IPS-18c (cell line): Measurements from ENCODE around the gene RDH14.

Experiments used
- H3K4me3 ChIP-seq: 2 replicates; pipeline ENCODE4 v1.7.0; 2013; ENCODE audit warnings: low read depth, mild to moderate bottlenecking, low read length, moderate library complexity; ENCODE audit not compliant: insufficient read depth
- H3K9me3 ChIP-seq: one replicate; pipeline ENCODE4 v1.6.1; 2013; ENCODE audit warnings: mild to moderate bottlenecking, low read length, moderate library complexity; ENCODE audit not compliant: control insufficient read depth, insufficient read depth

RDH14 gene

DNA sequence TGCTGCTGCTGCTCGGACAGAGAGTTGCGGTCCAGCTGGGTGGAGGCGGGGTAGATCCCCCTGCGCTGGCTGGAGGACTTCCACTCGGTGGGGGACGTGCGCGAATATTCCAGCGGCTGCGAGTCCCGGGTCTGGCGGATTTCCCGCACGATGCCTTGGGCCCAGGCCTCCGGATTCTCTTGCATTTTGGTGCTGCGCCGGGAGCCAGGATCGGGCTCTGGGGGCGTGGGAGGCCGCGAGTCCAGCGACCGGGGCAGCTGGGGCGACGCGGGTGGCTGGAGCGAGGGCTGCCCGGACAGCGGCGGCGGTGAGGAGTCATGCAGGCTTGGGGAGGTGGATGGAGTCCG is 24.1 kb upstream of the RDH14 start:
- Histone ChIP-seq H3K9me3 (no peaks in the 10 kb centered on the region), H3K4me3 (no peak overlapping the region)

- no peak overlapping the region for H3K4me3 ChIP-seq
- H3K9me3 ChIP-seq: no peaks in the 10 kb centered on the region
Observed at GRCh38 chr2:18583905-18584607, 23.6 kb upstream of the RDH14 start.

GRCh38 chr2:18580606-18581005 is 20.2 kb upstream of the RDH14 start:
- Histone ChIP-seq H3K4me3 (no peak overlapping the region), H3K9me3 (no peaks in the 10 kb centered on the region)

DNA sequence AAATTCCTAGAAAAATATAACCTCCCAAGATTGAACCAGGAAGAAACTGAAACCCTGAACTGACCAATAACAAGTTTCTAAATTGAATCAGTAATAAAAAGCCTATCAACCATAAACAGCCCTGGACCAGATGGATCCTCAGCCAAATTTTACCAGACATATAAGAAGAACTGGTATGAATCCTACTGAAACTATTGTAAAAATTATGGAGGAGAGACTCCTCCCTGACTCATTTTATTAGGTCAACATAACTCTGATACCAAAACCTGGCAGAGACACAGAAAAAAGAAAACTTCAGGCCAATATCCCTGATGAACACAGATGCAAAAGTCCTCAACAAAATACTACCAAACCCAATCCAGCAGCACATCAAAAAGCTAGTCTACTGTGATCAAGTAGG is 17.6 kb upstream of the RDH14 start:
- H3K4me3 ChIP-seq: no peak overlapping the region
- no peaks in the 10 kb centered on the region for H3K9me3 ChIP-seq

DNA sequence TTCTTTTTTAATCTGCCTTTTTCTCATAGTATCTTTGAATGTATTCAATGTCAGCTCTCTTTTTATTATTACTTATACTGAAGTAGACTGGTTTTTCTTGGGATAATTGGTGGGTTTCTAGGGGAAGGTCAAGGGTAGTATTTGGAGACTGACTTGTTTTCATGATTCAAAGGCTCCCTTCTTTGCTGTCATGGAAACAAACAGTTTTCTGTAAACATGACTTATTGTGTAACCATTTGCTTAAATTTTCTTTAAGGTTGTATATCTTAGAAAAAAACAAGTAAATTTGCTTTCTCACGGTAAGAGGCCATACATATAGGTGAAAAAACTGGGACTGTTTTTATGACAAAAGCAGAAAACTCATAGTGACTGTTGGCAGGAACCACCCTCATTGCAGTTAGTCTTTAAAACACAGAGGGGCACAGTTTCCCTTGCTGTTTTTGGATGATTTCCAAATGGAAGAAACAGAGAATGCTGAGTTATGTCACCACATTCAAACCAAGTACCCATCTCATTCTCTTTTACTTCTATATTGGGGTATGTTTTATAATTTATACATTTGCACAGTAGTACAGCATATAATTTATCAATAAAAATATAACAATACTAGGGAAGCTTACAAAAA is 5.8 kb upstream of the RDH14 start:
- H3K9me3 ChIP-seq: no peaks in the 10 kb centered on the region
- H3K4me3 ChIP-seq: no peak overlapping the region

- Histone ChIP-seq H3K4me3 (peak overlapping the region; percentile 75; the same call in 1 of the 2 replicates), H3K9me3 (no peaks in the 10 kb centered on the region)
Observed at GRCh38 chr2:18560797-18561085, 288 bp upstream of the RDH14 start.

- Histone ChIP-seq H3K4me3 (peak overlapping the region; percentile 75), H3K9me3 (no peaks in the 10 kb centered on the region)
Observed at GRCh38 chr2:18559531-18560030, 872 bp downstream of the RDH14 start.

DNA sequence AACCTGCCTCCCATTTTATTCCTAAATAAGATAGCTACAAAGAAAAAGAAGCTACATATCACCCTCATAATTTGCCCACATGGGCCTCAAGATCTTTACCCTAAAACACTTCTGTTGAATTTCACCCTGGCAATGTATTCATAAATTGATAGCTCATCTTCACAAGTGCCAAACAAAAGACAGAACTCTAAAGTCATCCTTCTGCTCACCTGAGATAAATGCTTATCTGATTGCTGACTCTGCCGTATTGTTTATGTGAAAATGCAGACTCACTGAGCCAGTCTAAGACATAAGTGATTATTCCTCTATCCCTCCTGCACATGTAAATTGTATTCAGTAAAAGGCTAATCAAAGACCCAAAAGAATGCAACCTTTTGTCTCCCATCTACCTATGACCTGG is 2.0 kb downstream of the RDH14 start:
- Histone ChIP-seq H3K4me3 (no peak overlapping the region), H3K9me3 (no peaks in the 10 kb centered on the region)

DNA sequence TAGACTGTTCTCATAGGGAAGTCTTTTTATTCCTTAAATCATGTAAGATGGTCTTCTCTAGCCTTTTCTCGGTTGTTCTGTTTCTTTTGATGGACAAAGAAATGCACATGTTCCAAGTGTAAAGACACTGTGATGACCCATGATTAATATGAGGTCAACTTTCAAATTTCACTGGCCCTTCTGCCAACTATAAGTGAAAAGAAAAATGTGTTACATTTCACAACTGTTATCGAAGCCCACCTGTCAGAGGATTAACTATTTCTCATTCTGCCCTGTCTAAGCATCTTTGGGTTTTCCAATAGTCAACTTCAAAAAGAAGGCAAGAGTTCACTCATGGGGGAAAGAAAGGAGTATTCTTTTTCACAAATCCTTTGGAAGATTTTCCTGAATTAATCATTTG is 3.3 kb downstream of the RDH14 start:
- Histone ChIP-seq H3K9me3 (no peaks in the 10 kb centered on the region), H3K4me3 (no peak overlapping the region)

DNA sequence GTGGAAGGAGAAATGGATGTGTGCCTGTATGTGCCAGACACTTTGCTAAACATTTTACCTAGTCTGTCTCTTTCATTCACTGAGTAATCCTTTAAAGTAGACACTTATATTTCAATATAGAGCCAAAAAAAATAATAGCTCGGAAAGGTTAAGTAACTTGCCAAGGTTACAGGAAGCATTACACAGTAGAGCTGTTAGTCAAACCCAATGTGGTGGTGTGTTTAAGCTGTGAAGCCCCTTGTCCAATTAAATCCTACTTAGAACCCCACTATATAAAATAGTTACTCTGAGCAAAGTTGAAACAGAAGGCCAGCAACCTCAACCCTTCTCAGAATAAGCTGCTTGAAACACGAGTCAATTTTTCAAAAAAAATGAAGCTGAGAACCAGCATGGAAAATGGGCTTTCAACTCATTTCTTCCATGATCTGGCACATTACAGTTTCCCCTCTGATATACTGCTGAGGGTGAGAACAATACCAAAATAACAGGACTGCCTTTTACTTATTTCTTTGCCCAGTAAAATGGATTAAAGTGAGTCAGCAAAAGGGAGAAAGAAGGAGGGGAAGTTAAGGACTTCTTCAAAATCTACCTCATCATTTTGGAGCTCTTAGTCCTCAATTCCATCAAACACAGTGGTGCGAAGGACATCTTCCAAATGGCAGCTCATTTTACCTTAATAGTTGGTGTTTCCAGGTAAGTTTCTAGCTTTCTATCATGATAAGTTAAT is 7.9 kb downstream of the RDH14 start:
- Histone ChIP-seq H3K4me3 (no peak overlapping the region), H3K9me3 (no peaks in the 10 kb centered on the region)

- Histone ChIP-seq H3K4me3 (no peak overlapping the region), H3K9me3 (no peaks in the 10 kb centered on the region)
Observed at GRCh38 chr2:18551623-18552022, 8.8 kb downstream of the RDH14 start.

DNA sequence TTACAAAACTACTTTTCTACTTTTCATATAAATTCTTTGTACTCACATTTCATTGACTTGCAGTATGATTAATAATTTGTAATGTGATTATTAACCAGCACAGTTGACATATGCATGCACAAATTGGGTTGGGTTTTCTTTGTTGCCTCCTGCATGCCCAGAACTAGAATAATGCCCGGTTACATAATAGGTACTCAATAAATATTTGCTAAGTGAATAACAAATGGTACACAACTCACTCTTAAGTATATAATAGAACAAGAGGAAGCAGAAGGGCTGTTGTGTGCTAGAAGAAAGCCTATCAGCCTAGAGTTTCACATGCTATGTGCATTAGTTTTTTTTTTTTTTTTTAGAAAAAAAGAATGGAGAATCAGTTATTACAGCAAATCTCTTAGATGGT is 9.3 kb downstream of the RDH14 start:
- Histone ChIP-seq H3K4me3 (no peak overlapping the region), H3K9me3 (no peaks in the 10 kb centered on the region)

GRCh38 chr2:18550433-18550832 is 10.0 kb downstream of the RDH14 start:
- no peaks in the 10 kb centered on the region for H3K9me3 ChIP-seq
- H3K4me3 ChIP-seq: no peak overlapping the region

GRCh38 chr2:18549083-18549482 is 11.4 kb downstream of the RDH14 start:
- Histone ChIP-seq H3K9me3 (no peaks in the 10 kb centered on the region), H3K4me3 (no peak overlapping the region)

- H3K9me3 ChIP-seq: no peaks in the 10 kb centered on the region
- no peak overlapping the region for H3K4me3 ChIP-seq
Observed at GRCh38 chr2:18548621-18549020, 11.8 kb downstream of the RDH14 start.

GRCh38 chr2:18546567-18546966 is 13.9 kb downstream of the RDH14 start:
- no peak overlapping the region for H3K4me3 ChIP-seq

GRCh38 chr2:18545384-18545783 is 15.1 kb downstream of the RDH14 start:
- Histone ChIP-seq H3K9me3 (no peaks in the 10 kb centered on the region), H3K4me3 (no peak overlapping the region)

More at GRCh38 chr2:18546567-18546966, 13.9 kb downstream of the RDH14 start:
- no peaks in the 10 kb centered on the region for H3K9me3 ChIP-seq

DNA sequence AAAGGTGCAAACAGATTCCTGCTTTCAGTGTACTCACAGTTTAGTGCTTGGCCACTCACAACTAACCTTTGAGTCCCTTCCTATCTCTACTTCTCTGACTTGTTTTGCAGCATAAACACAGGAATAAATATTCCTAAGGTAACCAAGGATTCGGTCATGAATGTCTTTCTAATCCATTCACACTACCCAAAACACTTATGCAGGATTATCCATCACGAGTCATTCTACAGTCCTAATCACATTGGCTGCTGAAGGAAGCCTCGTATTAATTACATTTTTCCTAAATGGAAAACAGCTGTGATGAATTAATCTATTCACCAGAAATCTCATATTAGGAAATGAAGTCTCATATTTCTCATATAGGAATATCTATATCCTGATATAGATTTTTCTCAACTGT is 16.3 kb downstream of the RDH14 start:
- no peaks in the 10 kb centered on the region for H3K9me3 ChIP-seq
- no peak overlapping the region for H3K4me3 ChIP-seq
